PC-3 (cell line): ENCODE data around the gene MPLKIP. TPM values are rescaled to one million over a fixed set of nuclear protein-coding genes. Genes with fewer than 3 reads are reported as not detected.
"Not testable (repeated sequence)": the region's sequence is repeated elsewhere in the genome, so short reads cannot be mapped to it uniquely, and the experiment has no call there.

Experiments used
- ATAC-seq: fragments of 200-7000 bp; cut with Tn5 transposase; 2 replicates; pipeline ENCODE4 v1.9.1; 2020; ENCODE audit warnings: mild to moderate bottlenecking, moderate library complexity
- BruUV-seq: library from RNA; stranded (reverse); fragments of 400-500 nt; replicated peaks from 2 replicates; lab custom pipeline; 2021; lab: Mats Ljungman, UMichigan
- CTCF ChIA-PET: fragments of 300-600 bp; sonication (Branson Sonifier 250); formaldehyde crosslinking; loops from one replicate; lab custom pipeline; 2022; ENCODE audit warnings: antibody characterized with exemption; lab: Charles Lee
- POLR2A ChIA-PET: fragments of 300-600 bp; sonication (Branson Sonifier 250); formaldehyde crosslinking; loops from one replicate; lab custom pipeline; 2022; ENCODE audit warnings: antibody characterized with exemption; ENCODE audit not compliant: unreplicated experiment; lab: Charles Lee
- DNase-seq: peaks from one replicate; pipeline ENCODE4 v3.0.0-alpha.2; 2015
- H2AFZ ChIP-seq: fragments of 300-600 bp; sonication (generic); 2 replicates; pipeline ENCODE4 v1.6.0; 2016; ENCODE audit warnings: antibody characterized with exemption, low read length
- H3F3A ChIP-seq: fragments of 300-600 bp; sonication (generic); one replicate; pipeline ENCODE4 v1.6.0; 2017; ENCODE audit warnings: antibody characterized with exemption, low read length, control low read depth, mild to moderate bottlenecking; ENCODE audit not compliant: unreplicated experiment
- H3K27ac ChIP-seq: fragments of 300-600 bp; sonication (generic); 2 replicates; pipeline ENCODE4 v1.5.1; 2016; ENCODE audit warnings: mild to moderate bottlenecking, low read length
- H3K27me3 ChIP-seq: fragments of 300-600 bp; sonication (generic); 2 replicates; pipeline ENCODE4 v1.6.1; 2016; ENCODE audit warnings: low read length, mixed read lengths
- H3K36me3 ChIP-seq: fragments of 300-600 bp; sonication (generic); 2 replicates; pipeline ENCODE4 v1.6.1; 2016; ENCODE audit warnings: low read depth, mixed run types, low read length, mixed read lengths
- H3K4me1 ChIP-seq: fragments of 300-600 bp; sonication (generic); 2 replicates; pipeline ENCODE4 v1.5.1; 2016; ENCODE audit warnings: low read length; ENCODE audit not compliant: insufficient read depth
- H3K4me2 ChIP-seq: fragments of 300-600 bp; sonication (generic); 2 replicates; pipeline ENCODE4 v1.6.0; 2016; ENCODE audit warnings: low read length
- H3K4me3 ChIP-seq: fragments of 300-600 bp; sonication (generic); 2 replicates; pipeline ENCODE4 v1.5.1; 2016; ENCODE audit warnings: mild to moderate bottlenecking, low read length, mixed read lengths
- H3K79me2 ChIP-seq: fragments of 300-600 bp; sonication (generic); 2 replicates; pipeline ENCODE4 v1.6.1; 2017; ENCODE audit warnings: low read length, mixed read lengths
- H3K9ac ChIP-seq: fragments of 300-600 bp; sonication (generic); 2 replicates; pipeline ENCODE4 v1.6.0; 2016; ENCODE audit warnings: mild to moderate bottlenecking, low read length
- H3K9me2 ChIP-seq: fragments of 300-600 bp; sonication (generic); replicated peaks from 2 replicates; pipeline ENCODE4 v1.6.1; 2016; ENCODE audit warnings: mixed run types, low read length, mixed read lengths
- H3K9me3 ChIP-seq: fragments of 300-600 bp; sonication (generic); 2 replicates; pipeline ENCODE4 v1.6.1; 2016; ENCODE audit warnings: low read length, mixed read lengths
- H4K20me1 ChIP-seq: fragments of 300-600 bp; sonication (generic); 2 replicates; pipeline ENCODE4 v1.6.1; 2016; ENCODE audit warnings: low read length, mixed read lengths
- CTCF ChIP-seq: fragments of 300-600 bp; sonication (generic); conservative IDR thresholded peaks from 2 replicates; pipeline ENCODE4 v1.5.1; 2017; ENCODE audit warnings: antibody characterized with exemption, low read depth, mild to moderate bottlenecking, low read length
- EZH2 ChIP-seq: fragments of 300-600 bp; sonication (generic); IDR thresholded peaks from one replicate; pipeline ENCODE4 v1.6.1; 2017; ENCODE audit warnings: antibody characterized with exemption, mild to moderate bottlenecking, low read length; ENCODE audit not compliant: unreplicated experiment
- EZH2phosphoT487 ChIP-seq: fragments of 300-600 bp; sonication (generic); IDR thresholded peaks from 2 replicates; pipeline ENCODE4 v1.6.1; 2018; ENCODE audit warnings: mild to moderate bottlenecking, antibody characterized with exemption, low read length, borderline replicate concordance
- intact Hi-C: fragments of 100-400 bp; cut with micrococcal nuclease; formaldehyde crosslinking; loops from 2 replicates; pipeline ENCODE4 v1.9.0; 2023
- total RNA-seq: library from RNA; depleted of rRNA; stranded (reverse); fragments of >200 nt; gene quantifications from 2 replicates; pipeline ENCODE4 v1.2.3, GENCODE V29; 2014

MPLKIP gene
- total RNA-seq, 1 experiment from 2014 or later: 48.7 TPM

GRCh38 chr7:40147371-40148246 lies 13.2 kb upstream of the MPLKIP start:
- no peaks in the 10 kb centered on the region for H3F3A ChIP-seq
- no peak for DNase-seq
- no peak for TF ChIP-seq EZH2phosphoT487
- TF ChIP-seq EZH2: no peak
- TF ChIP-seq CTCF: no peak
- H3K27ac ChIP-seq: no peak overlapping the region
- no peak overlapping the region for H3K4me3 ChIP-seq
- ATAC-seq: no peak
- no peaks in the 10 kb centered on the region for H3K79me2 ChIP-seq
- H3K4me1 ChIP-seq: peaks cover 6% of the 10 kb centered on the region; the same call in 1 of the 2 replicates
- no peaks in the 10 kb centered on the region for H3K36me3 ChIP-seq
- ChIA-PET CTCF (no interaction called here), POLR2A (no interaction called here)
- H3K9me3 ChIP-seq: no peaks in the 10 kb centered on the region
- BruUV-seq: no TSS peak
- no peaks in the 10 kb centered on the region for H4K20me1 ChIP-seq
- intact Hi-C loops: no loop called here
- H2AFZ ChIP-seq: no peak overlapping the region
- no peaks in the 10 kb centered on the region for H3K27me3 ChIP-seq
- no peaks in the 10 kb centered on the region for H3K9me2 ChIP-seq
- no peak overlapping the region for H3K4me2 ChIP-seq
- H3K9ac ChIP-seq: no peak overlapping the region

- intact Hi-C loops, H4K20me1 ChIP-seq, H3K79me2 ChIP-seq, H3K36me3 ChIP-seq, POLR2A ChIA-PET, H3K4me3 ChIP-seq, H3K4me1 ChIP-seq, H3K9me2 ChIP-seq, H2AFZ ChIP-seq, H3K4me2 ChIP-seq, H3K27me3 ChIP-seq, BruUV-seq, H3K9me3 ChIP-seq, H3K27ac ChIP-seq, ATAC-seq, H3F3A ChIP-seq, DNase-seq, CTCF ChIA-PET, H3K9ac ChIP-seq: not testable (repeated sequence)
Measured at GRCh38 chr7:40145596-40146130, 11.2 kb upstream of the MPLKIP start.

GRCh38 chr7:40141916-40142315 lies 7.5 kb upstream of the MPLKIP start:
- intact Hi-C loops, CTCF ChIA-PET, POLR2A ChIA-PET, BruUV-seq, H3K79me2 ChIP-seq, H2AFZ ChIP-seq, H3F3A ChIP-seq, H4K20me1 ChIP-seq, H3K9me3 ChIP-seq, H3K4me3 ChIP-seq, H3K9me2 ChIP-seq, H3K27me3 ChIP-seq, H3K4me1 ChIP-seq, H3K4me2 ChIP-seq, H3K36me3 ChIP-seq, H3K9ac ChIP-seq: not testable (repeated sequence)
- ATAC-seq: peak; percentile 24; the same call in 1 of the 2 replicates
- H3K27ac ChIP-seq: peak overlapping the region; percentile 44
- DNase-seq: peak; percentile 66

- DNase-seq, H3K4me2 ChIP-seq, CTCF ChIA-PET, H3K79me2 ChIP-seq, H3K27ac ChIP-seq, POLR2A ChIA-PET, ATAC-seq, H3K9ac ChIP-seq, H3K4me3 ChIP-seq, H3K9me3 ChIP-seq, H3F3A ChIP-seq, H3K36me3 ChIP-seq, H3K9me2 ChIP-seq, H4K20me1 ChIP-seq, H3K27me3 ChIP-seq, intact Hi-C loops, BruUV-seq, H2AFZ ChIP-seq, H3K4me1 ChIP-seq: not testable (repeated sequence)
Measured at GRCh38 chr7:40139891-40140290, 5.5 kb upstream of the MPLKIP start.
